Neural cell (in vitro differentiated cells): ENCODE measurements around the gene PRKAG3.

Experiments
- EP300 ChIP-seq: fragments of 450-650 bp; conservative IDR thresholded peaks from 2 replicates; pipeline ENCODE4 v1.6.1; 2014; ENCODE audit warnings: antibody characterized with exemption, mild to moderate bottlenecking, moderate library complexity; ENCODE audit not compliant: poor library complexity, severe bottlenecking
- MXI1 ChIP-seq: fragments of 450-650 bp; conservative IDR thresholded peaks from 2 replicates; pipeline ENCODE4 v1.6.1; 2014; ENCODE audit warnings: antibody characterized with exemption, mild to moderate bottlenecking; ENCODE audit not compliant: poor library complexity, severe bottlenecking
- TAF1 ChIP-seq: IDR thresholded peaks from 2 replicates; pipeline ENCODE4 v1.6.1; 2012; ENCODE audit warnings: low read depth
- TF ChIP-seq, protein P1 (sequence below): fragments of 450-650 bp; IDR thresholded peaks from 2 replicates; pipeline ENCODE4 v1.5.1; 2014; ENCODE audit warnings: antibody characterized with exemption, mild to moderate bottlenecking, moderate library complexity; ENCODE audit not compliant: poor library complexity, severe bottlenecking

DNA sequence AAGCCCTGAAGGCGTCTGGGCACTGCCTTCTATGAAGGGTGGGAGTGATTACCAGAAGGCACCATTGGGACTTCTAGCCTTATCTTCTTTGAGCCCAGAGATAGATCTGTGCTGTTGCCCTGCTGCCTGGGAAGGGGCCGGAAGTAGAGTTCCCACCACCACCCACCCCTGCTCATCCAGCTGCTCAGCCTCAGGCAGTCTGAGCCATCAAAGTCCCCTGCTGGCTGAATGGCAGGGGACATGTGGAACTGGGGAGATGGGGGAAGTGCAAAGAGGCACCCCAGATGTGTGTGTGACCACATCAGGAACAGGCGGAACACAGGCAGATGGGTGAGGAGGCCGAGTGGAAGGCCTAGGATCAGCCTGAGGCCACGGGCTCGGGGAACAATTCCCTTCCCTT, 45.7 kb upstream of the PRKAG3 start:
- TF ChIP-seq, protein P1, sequence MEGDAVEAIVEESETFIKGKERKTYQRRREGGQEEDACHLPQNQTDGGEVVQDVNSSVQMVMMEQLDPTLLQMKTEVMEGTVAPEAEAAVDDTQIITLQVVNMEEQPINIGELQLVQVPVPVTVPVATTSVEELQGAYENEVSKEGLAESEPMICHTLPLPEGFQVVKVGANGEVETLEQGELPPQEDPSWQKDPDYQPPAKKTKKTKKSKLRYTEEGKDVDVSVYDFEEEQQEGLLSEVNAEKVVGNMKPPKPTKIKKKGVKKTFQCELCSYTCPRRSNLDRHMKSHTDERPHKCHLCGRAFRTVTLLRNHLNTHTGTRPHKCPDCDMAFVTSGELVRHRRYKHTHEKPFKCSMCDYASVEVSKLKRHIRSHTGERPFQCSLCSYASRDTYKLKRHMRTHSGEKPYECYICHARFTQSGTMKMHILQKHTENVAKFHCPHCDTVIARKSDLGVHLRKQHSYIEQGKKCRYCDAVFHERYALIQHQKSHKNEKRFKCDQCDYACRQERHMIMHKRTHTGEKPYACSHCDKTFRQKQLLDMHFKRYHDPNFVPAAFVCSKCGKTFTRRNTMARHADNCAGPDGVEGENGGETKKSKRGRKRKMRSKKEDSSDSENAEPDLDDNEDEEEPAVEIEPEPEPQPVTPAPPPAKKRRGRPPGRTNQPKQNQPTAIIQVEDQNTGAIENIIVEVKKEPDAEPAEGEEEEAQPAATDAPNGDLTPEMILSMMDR: no peak
- TF ChIP-seq TAF1 (no peak), EP300 (no peak), MXI1 (no peak)
